Activated T-helper 17 cell treated with anti-CD3 and anti-CD28 coated beads, Interleukin-2, amount 50 U/mL, for 72 hours (primary cell): ENCODE data around the gene MTREX. TPM values are rescaled to one million over a fixed set of nuclear protein-coding genes. Genes with fewer than 3 reads are reported as not detected.

ENCODE experiments used
- ATAC-seq: fragments of 150-1000 bp; cut with Tn5 transposase; replicated peaks from 2 replicates; pipeline ENCODE4 v1.10.0; 2021; ENCODE audit warnings: mild to moderate bottlenecking, moderate library complexity
- H3K27ac Mint-ChIP-seq: one replicate; pipeline ENCODE4 v1.8.0; 2022; ENCODE audit warnings: mixed read lengths
- H3K27me3 Mint-ChIP-seq: one replicate; pipeline ENCODE4 v1.8.0; 2022; ENCODE audit warnings: mixed read lengths
- H3K36me3 Mint-ChIP-seq: one replicate; pipeline ENCODE4 v1.8.0; 2022; ENCODE audit warnings: low read depth, mild to moderate bottlenecking, mixed read lengths
- H3K4me1 Mint-ChIP-seq: one replicate; pipeline ENCODE4 v1.8.0; 2022; ENCODE audit warnings: mixed read lengths
- H3K4me3 Mint-ChIP-seq: one replicate; pipeline ENCODE4 v1.8.0; 2022; ENCODE audit warnings: mild to moderate bottlenecking, mixed read lengths
- H3K9me3 Mint-ChIP-seq: one replicate; pipeline ENCODE4 v1.8.0; 2022; ENCODE audit warnings: mixed read lengths
- total RNA-seq, 2 donors: library from RNA; stranded (reverse); gene quantifications; one replicate each; pipeline ENCODE4 v1.2.3, GENCODE V29; 2022

Gene MTREX
- total RNA-seq, 2 donors from 2014 or later: 74.1 to 88.5 TPM

- H3K9me3 Mint-ChIP-seq: no peaks in the 10 kb centered on the region
- peak overlapping the region; percentile 15 for H3K4me3 Mint-ChIP-seq
- no peaks in the 10 kb centered on the region for H3K27me3 Mint-ChIP-seq
- H3K27ac Mint-ChIP-seq: peak overlapping the region; percentile 11
- H3K4me1 Mint-ChIP-seq: peaks cover 5% of the 10 kb centered on the region
- no peak for ATAC-seq
- H3K36me3 Mint-ChIP-seq: peaks cover 94% of the 10 kb centered on the region
Measured at GRCh38 chr5:55384072-55384471, 76.3 kb downstream of the MTREX start.

GRCh38 chr5:55385227-55385626 is 77.4 kb downstream of the MTREX start:
- Mint-ChIP-seq H3K27me3 (no peaks in the 10 kb centered on the region), H3K9me3 (no peaks in the 10 kb centered on the region), H3K4me1 (peaks cover 5% of the 10 kb centered on the region), H3K36me3 (peaks cover 94% of the 10 kb centered on the region), H3K4me3 (no peak overlapping the region), H3K27ac (peak overlapping the region; percentile 75)
- no peak for ATAC-seq

- Mint-ChIP-seq H3K4me3 (no peak overlapping the region), H3K9me3 (no peaks in the 10 kb centered on the region), H3K27me3 (no peaks in the 10 kb centered on the region), H3K27ac (peak overlapping the region; percentile 75), H3K36me3 (peaks cover 94% of the 10 kb centered on the region), H3K4me1 (peaks cover 5% of the 10 kb centered on the region)
- no peak for ATAC-seq
Measured at GRCh38 chr5:55385846-55386245, 78.1 kb downstream of the MTREX start.

GRCh38 chr5:55386356-55386755 is 78.6 kb downstream of the MTREX start:
- Mint-ChIP-seq H3K36me3 (peaks cover 94% of the 10 kb centered on the region), H3K27me3 (no peaks in the 10 kb centered on the region), H3K27ac (no peak overlapping the region), H3K4me3 (no peak overlapping the region), H3K4me1 (peaks cover 5% of the 10 kb centered on the region), H3K9me3 (no peaks in the 10 kb centered on the region)
- no peak for ATAC-seq

- H3K27ac Mint-ChIP-seq: no peak overlapping the region
- H3K36me3 Mint-ChIP-seq: peaks cover 94% of the 10 kb centered on the region
- no peak overlapping the region for H3K4me3 Mint-ChIP-seq
- H3K27me3 Mint-ChIP-seq: no peaks in the 10 kb centered on the region
- peaks cover 5% of the 10 kb centered on the region for H3K4me1 Mint-ChIP-seq
- no peak for ATAC-seq
- H3K9me3 Mint-ChIP-seq: no peaks in the 10 kb centered on the region
Measured at GRCh38 chr5:55387865-55388264, 80.1 kb downstream of the MTREX start.

GRCh38 chr5:55391707-55392106 is 83.9 kb downstream of the MTREX start:
- Mint-ChIP-seq H3K4me3 (no peak overlapping the region), H3K27me3 (no peaks in the 10 kb centered on the region), H3K4me1 (no peaks in the 10 kb centered on the region), H3K36me3 (peaks cover 90% of the 10 kb centered on the region), H3K9me3 (no peaks in the 10 kb centered on the region), H3K27ac (no peak overlapping the region)
- no peak for ATAC-seq

GRCh38 chr5:55392669-55393068 is 84.9 kb downstream of the MTREX start:
- Mint-ChIP-seq H3K4me3 (no peak overlapping the region), H3K27me3 (no peaks in the 10 kb centered on the region), H3K27ac (no peak overlapping the region), H3K36me3 (peaks cover 90% of the 10 kb centered on the region), H3K4me1 (no peaks in the 10 kb centered on the region), H3K9me3 (no peaks in the 10 kb centered on the region)
- no peak for ATAC-seq

- Mint-ChIP-seq H3K27ac (no peak overlapping the region), H3K27me3 (no peaks in the 10 kb centered on the region), H3K4me1 (no peaks in the 10 kb centered on the region), H3K9me3 (no peaks in the 10 kb centered on the region), H3K36me3 (peaks cover 89% of the 10 kb centered on the region), H3K4me3 (no peak overlapping the region)
- no peak for ATAC-seq
Measured at GRCh38 chr5:55393501-55394175, 85.8 kb downstream of the MTREX start.

GRCh38 chr5:55402199-55402598 is 94.4 kb downstream of the MTREX start:
- no peak overlapping the region for H3K4me3 Mint-ChIP-seq
- H3K9me3 Mint-ChIP-seq: no peaks in the 10 kb centered on the region
- no peaks in the 10 kb centered on the region for H3K27me3 Mint-ChIP-seq
- ATAC-seq: no peak
- H3K36me3 Mint-ChIP-seq: peaks cover 92% of the 10 kb centered on the region
- no peak overlapping the region for H3K27ac Mint-ChIP-seq
- no peaks in the 10 kb centered on the region for H3K4me1 Mint-ChIP-seq

- H3K27me3 Mint-ChIP-seq: no peaks in the 10 kb centered on the region
- H3K4me1 Mint-ChIP-seq: no peaks in the 10 kb centered on the region
- no peak overlapping the region for H3K4me3 Mint-ChIP-seq
- H3K36me3 Mint-ChIP-seq: peaks cover 97% of the 10 kb centered on the region
- no peak for ATAC-seq
- no peaks in the 10 kb centered on the region for H3K9me3 Mint-ChIP-seq
- no peak overlapping the region for H3K27ac Mint-ChIP-seq
Measured at GRCh38 chr5:55406292-55406691, 98.5 kb downstream of the MTREX start.

- Mint-ChIP-seq H3K27me3 (no peaks in the 10 kb centered on the region), H3K4me1 (no peaks in the 10 kb centered on the region), H3K4me3 (no peak overlapping the region), H3K27ac (no peak overlapping the region), H3K9me3 (no peaks in the 10 kb centered on the region), H3K36me3 (peaks cover 97% of the 10 kb centered on the region)
- no peak for ATAC-seq
Measured at GRCh38 chr5:55407059-55407684, 99.4 kb downstream of the MTREX start.

GRCh38 chr5:55407984-55408383 is 100.2 kb downstream of the MTREX start:
- Mint-ChIP-seq H3K27ac (no peak overlapping the region), H3K4me3 (no peak overlapping the region), H3K4me1 (no peaks in the 10 kb centered on the region), H3K9me3 (no peaks in the 10 kb centered on the region), H3K27me3 (no peaks in the 10 kb centered on the region), H3K36me3 (peaks cover 95% of the 10 kb centered on the region)
- ATAC-seq: no peak

GRCh38 chr5:55409775-55410174 is 102.0 kb downstream of the MTREX start:
- H3K27ac Mint-ChIP-seq: no peak overlapping the region

GRCh38 chr5:55410845-55411244 is 103.1 kb downstream of the MTREX start:
- no peaks in the 10 kb centered on the region for H3K27me3 Mint-ChIP-seq
- H3K4me1 Mint-ChIP-seq: peaks cover 4% of the 10 kb centered on the region
- no peaks in the 10 kb centered on the region for H3K9me3 Mint-ChIP-seq
- H3K27ac Mint-ChIP-seq: no peak overlapping the region
- ATAC-seq: no peak
- H3K36me3 Mint-ChIP-seq: peaks cover 95% of the 10 kb centered on the region
- H3K4me3 Mint-ChIP-seq: no peak overlapping the region

More at GRCh38 chr5:55409775-55410174, 102.0 kb downstream of the MTREX start:
- H3K27me3 Mint-ChIP-seq: no peaks in the 10 kb centered on the region
- H3K4me3 Mint-ChIP-seq: no peak overlapping the region
- peaks cover 95% of the 10 kb centered on the region for H3K36me3 Mint-ChIP-seq
- ATAC-seq: no peak
- H3K9me3 Mint-ChIP-seq: no peaks in the 10 kb centered on the region
- peaks cover under 1% of the 10 kb centered on the region for H3K4me1 Mint-ChIP-seq

GRCh38 chr5:55411876-55412275 is 104.1 kb downstream of the MTREX start:
- ATAC-seq: no peak
- Mint-ChIP-seq H3K9me3 (no peaks in the 10 kb centered on the region), H3K27me3 (no peaks in the 10 kb centered on the region), H3K36me3 (peaks cover 94% of the 10 kb centered on the region), H3K27ac (no peak overlapping the region), H3K4me3 (no peak overlapping the region), H3K4me1 (peaks cover 4% of the 10 kb centered on the region)
